Stomach (tissue), 9 donors: Measurements from ENCODE around the gene ZBTB3. TPM values are rescaled to one million over a fixed set of nuclear protein-coding genes. Genes with fewer than 3 reads are reported as not detected.
"Not testable (repeated sequence)": the region's sequence is repeated elsewhere in the genome, so short reads cannot be mapped to it uniquely, and the experiment has no call there.

Experiments used
- DNase-seq, 2 donors: peaks; one replicate each; pipeline versions ENCODE4 v3.0.0 to v3.0.0-alpha.2; 2013 to 2019
- H3K27ac ChIP-seq, 5 donors: fragments of 200-600 bp in 4 of 5; sonication (generic) in 4 of 5; one replicate each; pipeline ENCODE4 v1.5.1; 2013 to 2019; ENCODE audit warnings: mild to moderate bottlenecking in 1 of 5, moderate library complexity in 1 of 5
- H3K27me3 ChIP-seq, 3 donors: fragments of 200-600 bp; sonication (generic); one replicate each; pipeline ENCODE4 v1.5.1; 2017 to 2019; ENCODE audit warnings: mixed run types in 1 of 3
- H3K36me3 ChIP-seq, 4 donors: fragments of 200-600 bp; sonication (generic); 1 replicate in 3 of 4; 2 replicates in 1 of 4; pipeline ENCODE4 v1.5.1; 2016 to 2019
- H3K4me1 ChIP-seq, 4 donors: fragments of 200-600 bp; sonication (generic); one replicate each; pipeline ENCODE4 v1.5.1; 2016 to 2019
- H3K4me3 ChIP-seq, 4 donors: fragments of 200-600 bp; sonication (generic) in 3 of 4; one replicate each; pipeline ENCODE4 v1.5.1; 2016 to 2019; ENCODE audit warnings: mild to moderate bottlenecking in 1 of 4
- H3K9me3 ChIP-seq, 4 donors: fragments of 200-600 bp; sonication (generic); one replicate each; pipeline ENCODE4 v1.5.1; 2016 to 2019
- EP300 ChIP-seq: sonication (generic); formaldehyde crosslinking; IDR thresholded peaks from one replicate; pipeline ENCODE4 v1.6.1; 2017; ENCODE audit warnings: antibody characterized with exemption
- POLR2A ChIP-seq, 4 donors: fragments of 450-650 bp; IDR thresholded peaks; one replicate each; pipeline ENCODE4 v1.6.1; 2016; ENCODE audit warnings: antibody characterized with exemption in 4 of 4, control low read depth in 2 of 4, mild to moderate bottlenecking in 1 of 4, moderate library complexity in 1 of 4
- POLR2AphosphoS5 ChIP-seq, 3 donors: sonication (generic); formaldehyde crosslinking; IDR thresholded peaks; one replicate each; pipeline ENCODE4 v1.6.1; 2016; ENCODE audit warnings: antibody characterized with exemption in 3 of 3
- WGBS, 5 donors: extraction: QIAGEN DNeasy Blood & Tissue Kit in 3 of 5; methylation state at CpG; one replicate each; pipeline versions ENCODE4 v1.1.5 to v1.1.7; 2013 to 2018; 5-methylcytosine and 5-hydroxymethylcytosine counted together
- intact Hi-C: fragments of 100-400 bp; cut with DNase I; formaldehyde crosslinking; loops from one replicate; pipeline ENCODE4 v1.15.1; 2023; ENCODE audit warnings: low total_unique reads
- polyA plus RNA-seq, 3 donors: library from polyadenylated mRNA; stranded (reverse); fragments of 200-250 nt; gene quantifications; one replicate each; pipeline ENCODE4 v1.2.3, GENCODE V29; 2013
- total RNA-seq, 5 donors: library from RNA; depleted of rRNA; stranded (reverse); fragments of >200 nt; gene quantifications; one replicate each; pipeline versions ENCODE4 v1.1.0 to v1.2.3, GENCODE V29; 2014 to 2016
- TF ChIP-seq, protein P1 (sequence below), 7 experiments: fragments of 450-650 bp in 4 of 7; fragments of 200-600 bp in 3 of 7; sonication (generic) in 3 of 7; IDR thresholded peaks; one replicate each; pipeline ENCODE4 v1.5.1; 2016 to 2019; ENCODE audit warnings: antibody characterized with exemption in 7 of 7, control low read depth in 2 of 7, mild to moderate bottlenecking in 1 of 7
- donor health status: healthy with polysubstance abuse.
- donor health status: Bipolar disorder and iron deficiency.
- donor health status: healthy.

Gene ZBTB3
- total and polyA plus RNA-seq, 8 donors, result 3.3 to 16.5 (median 4.6) TPM; not detected in 1

DNA sequence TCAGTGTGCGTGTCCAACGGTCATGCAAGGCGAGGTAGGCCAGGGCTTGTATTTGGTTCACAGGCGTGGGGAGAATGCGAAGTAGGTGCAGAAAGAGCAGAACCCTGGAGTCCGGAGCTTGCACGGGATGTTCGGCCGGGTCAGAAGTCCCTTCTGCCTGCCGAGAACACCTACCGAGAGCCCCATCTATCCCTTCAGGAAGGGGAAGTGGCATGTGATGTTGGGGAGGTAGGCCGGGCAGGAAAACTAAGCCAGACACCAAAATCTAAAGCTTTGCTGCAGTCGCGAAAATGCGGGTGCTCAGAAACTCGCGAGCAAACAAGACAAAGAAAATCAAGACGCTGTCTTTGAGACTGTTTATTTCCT lies 16.8 kb upstream of the ZBTB3 start:
- no peaks in the 10 kb centered on the region for H3K27me3 ChIP-seq
- intact Hi-C loops, result no loop called here
- H3K4me3 ChIP-seq, result peak overlapping the region; percentile 65 to 72 (median 68)
- WGBS, 5 donors, result 0 to 2% (median 1%) methylated on average over 18 of the region's 18 CpGs
- no peak for DNase-seq
- TF ChIP-seq POLR2AphosphoS5 (IDR thresholded peaks at IDR 0.05) (no peak), EP300 (no peak), POLR2A (IDR thresholded peaks at IDR 0.05) (no peak)
- TF ChIP-seq, protein P1, sequence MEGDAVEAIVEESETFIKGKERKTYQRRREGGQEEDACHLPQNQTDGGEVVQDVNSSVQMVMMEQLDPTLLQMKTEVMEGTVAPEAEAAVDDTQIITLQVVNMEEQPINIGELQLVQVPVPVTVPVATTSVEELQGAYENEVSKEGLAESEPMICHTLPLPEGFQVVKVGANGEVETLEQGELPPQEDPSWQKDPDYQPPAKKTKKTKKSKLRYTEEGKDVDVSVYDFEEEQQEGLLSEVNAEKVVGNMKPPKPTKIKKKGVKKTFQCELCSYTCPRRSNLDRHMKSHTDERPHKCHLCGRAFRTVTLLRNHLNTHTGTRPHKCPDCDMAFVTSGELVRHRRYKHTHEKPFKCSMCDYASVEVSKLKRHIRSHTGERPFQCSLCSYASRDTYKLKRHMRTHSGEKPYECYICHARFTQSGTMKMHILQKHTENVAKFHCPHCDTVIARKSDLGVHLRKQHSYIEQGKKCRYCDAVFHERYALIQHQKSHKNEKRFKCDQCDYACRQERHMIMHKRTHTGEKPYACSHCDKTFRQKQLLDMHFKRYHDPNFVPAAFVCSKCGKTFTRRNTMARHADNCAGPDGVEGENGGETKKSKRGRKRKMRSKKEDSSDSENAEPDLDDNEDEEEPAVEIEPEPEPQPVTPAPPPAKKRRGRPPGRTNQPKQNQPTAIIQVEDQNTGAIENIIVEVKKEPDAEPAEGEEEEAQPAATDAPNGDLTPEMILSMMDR (IDR thresholded peaks at IDR 0.05), result no peak
- H3K27ac ChIP-seq, result peak overlapping the region; percentile 93 to 98 (median 96)
- H3K36me3 ChIP-seq, result peaks cover 16 to 43% (median 32%) of the 10 kb centered on the region in 4 donors
- H3K4me1 ChIP-seq, result peaks cover 22 to 38% (median 30%) of the 10 kb centered on the region in 4 donors
- no peaks in the 10 kb centered on the region for H3K9me3 ChIP-seq

GRCh38 chr11:62760867-62761227 lies 6.9 kb upstream of the ZBTB3 start:
- WGBS, 5 donors, result 28 to 39% (median 33%) methylated on average over 9 of the region's 9 CpGs
- DNase-seq, H3K9me3 ChIP-seq, H3K27me3 ChIP-seq, intact Hi-C loops: not testable (repeated sequence)
- Histone ChIP-seq H3K4me3 (peak overlapping the region; percentile 69 to 86 (median 76)), H3K4me1 (peaks cover 12 to 32% (median 22%) of the 10 kb centered on the region in 4 donors), H3K36me3 (peaks cover 4 to 19% (median 15%) of the 10 kb centered on the region in 4 donors), H3K27ac (peak overlapping the region; percentile 68 to 92 (median 84))

- Histone ChIP-seq H3K4me1 (peaks cover 16 to 34% (median 27%) of the 10 kb centered on the region in 4 donors), H3K36me3 (no peaks in the 10 kb centered on the region), H3K4me3 (no peak overlapping the region), H3K9me3 (no peaks in the 10 kb centered on the region), H3K27ac (no peak overlapping the region), H3K27me3 (no peaks in the 10 kb centered on the region)
- 57 to 68% (median 65%) methylated on average over 9 of the region's 9 CpGs for WGBS, 5 donors
- no peak for DNase-seq
- TF ChIP-seq POLR2AphosphoS5 (IDR thresholded peaks at IDR 0.05) (no peak), EP300 (no peak), POLR2A (IDR thresholded peaks at IDR 0.05) (no peak)
- intact Hi-C loops, result no loop called here
Measured at GRCh38 chr11:62757846-62758788, 4.2 kb upstream of the ZBTB3 start.

DNA sequence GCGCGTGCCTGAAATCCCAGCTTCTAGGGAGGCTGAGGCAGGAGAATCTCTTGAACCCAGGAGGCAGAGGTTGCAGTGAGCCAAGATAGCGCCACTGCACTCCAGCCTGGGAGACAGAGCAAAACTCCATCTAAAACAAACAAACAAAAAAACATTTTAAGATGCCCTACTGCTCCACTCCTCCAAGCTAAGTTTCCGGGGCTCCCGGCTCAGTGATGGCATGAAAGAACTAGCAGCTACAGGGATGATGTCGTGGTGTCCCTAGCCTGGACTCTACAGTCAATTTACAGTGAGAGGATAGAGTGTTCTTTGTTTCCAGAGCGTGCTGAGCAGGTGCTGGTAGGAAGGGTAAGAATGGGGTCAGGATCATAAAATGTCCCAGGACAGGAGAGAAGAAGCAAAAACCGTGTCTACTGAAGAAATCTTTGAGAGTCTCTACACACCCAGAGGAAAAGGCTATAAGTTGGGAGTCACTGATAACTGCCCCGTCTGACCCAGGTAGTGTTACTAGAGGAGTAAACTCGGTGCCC lies 1.2 kb upstream of the ZBTB3 start:
- intact Hi-C loops, result no loop called here
- Histone ChIP-seq H3K4me1 (peaks cover 16 to 43% (median 37%) of the 10 kb centered on the region in 4 donors), H3K9me3 (no peaks in the 10 kb centered on the region), H3K27ac (peak overlapping the region in 1 of 5 donors; percentile 93), H3K36me3 (peaks cover 3 to 18% (median 14%) of the 10 kb centered on the region in 4 donors), H3K4me3 (no peak overlapping the region), H3K27me3 (no peaks in the 10 kb centered on the region)
- DNase-seq, result no peak
- TF ChIP-seq POLR2AphosphoS5 (IDR thresholded peaks at IDR 0.05) (no peak), POLR2A (IDR thresholded peaks at IDR 0.05) (no peak), EP300 (no peak)
- TF ChIP-seq, protein P1 (IDR thresholded peaks at IDR 0.05), result no peak
- WGBS, 5 donors, result 72 to 80% (median 76%) methylated on average over 10 of the region's 10 CpGs

DNA sequence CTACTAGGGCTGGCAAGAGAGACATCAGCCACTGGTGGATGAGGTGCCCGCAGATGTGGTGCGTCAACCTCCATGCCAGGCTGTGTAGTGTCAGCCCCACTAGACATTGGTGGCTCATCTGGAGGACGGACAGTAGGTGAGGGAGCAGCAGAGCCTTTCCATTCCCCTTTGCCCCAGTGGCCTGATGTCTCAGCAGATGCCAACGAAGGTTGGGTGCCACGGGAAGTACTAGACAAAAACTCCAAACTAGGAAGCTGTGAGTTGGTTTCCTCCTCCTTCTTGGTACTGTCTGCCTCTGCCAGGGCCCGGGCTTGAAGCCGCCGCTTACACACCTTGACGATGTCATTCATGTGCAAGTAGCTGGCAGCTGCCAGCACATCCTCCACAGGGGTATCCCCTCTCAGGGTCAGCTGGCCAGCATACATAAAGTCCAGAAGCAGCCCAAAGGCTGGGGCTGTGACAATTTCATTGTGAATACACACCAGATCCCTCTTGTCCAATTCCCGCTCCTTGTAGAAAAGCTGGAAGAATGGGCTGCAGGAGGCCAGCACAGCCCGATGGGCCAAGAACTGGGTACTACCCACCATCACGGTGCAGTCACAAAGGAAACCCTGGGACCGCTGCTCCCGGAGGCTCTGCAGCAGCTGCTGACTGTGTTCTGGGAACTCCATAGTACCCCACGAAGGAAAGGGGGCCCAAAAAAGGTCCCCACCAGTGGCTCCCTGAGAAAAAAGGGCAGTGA lies 795 bp downstream of the ZBTB3 start:
- no peak for DNase-seq
- 46 to 76% (median 64%) methylated on average over 12 to 15 of the region's 15 CpGs for WGBS, 5 donors
- intact Hi-C loops, result no loop called here

More for the DNA sequence above, 795 bp downstream of the ZBTB3 start:
- Histone ChIP-seq H3K36me3 (peaks cover 3 to 28% (median 22%) of the 10 kb centered on the region in 4 donors), H3K27me3 (no peaks in the 10 kb centered on the region), H3K4me1 (peaks cover 16 to 62% (median 45%) of the 10 kb centered on the region in 4 donors), H3K4me3 (peak overlapping the region; percentile 47 to 67 (median 58)), H3K27ac (peak overlapping the region; percentile 92 to 94 (median 93)), H3K9me3 (no peaks in the 10 kb centered on the region)
- TF ChIP-seq POLR2AphosphoS5 (IDR thresholded peaks at IDR 0.05) (no peak), EP300 (no peak), POLR2A (IDR thresholded peaks at IDR 0.05) (no peak)
- TF ChIP-seq, protein P1 (IDR thresholded peaks at IDR 0.05), result no peak
